Nephron progenitor cell (in vitro differentiated cells): ENCODE data around the gene CCDC183.
"Not testable (repeated sequence)": the region's sequence is repeated elsewhere in the genome, so short reads cannot be mapped to it uniquely, and the experiment has no call there.

Experiments
- DNase-seq: peaks from one replicate; pipeline ENCODE4 v3.0.0; 2021
- H3K27ac Mint-ChIP-seq: 2 replicates; pipeline ENCODE4 v1.8.0; 2021; ENCODE audit warnings: mild to moderate bottlenecking, moderate library complexity, mixed read lengths
- H3K27me3 Mint-ChIP-seq: 2 replicates; pipeline ENCODE4 v1.8.0; 2021; ENCODE audit warnings: mild to moderate bottlenecking, low read depth, mixed read lengths; ENCODE audit not compliant: poor library complexity
- H3K36me3 Mint-ChIP-seq: 2 replicates; pipeline ENCODE4 v1.8.0; 2021; ENCODE audit warnings: low read depth, mixed read lengths
- H3K4me1 Mint-ChIP-seq: 2 replicates; pipeline ENCODE4 v1.8.0; 2021; ENCODE audit warnings: mixed read lengths
- H3K4me3 Mint-ChIP-seq: 2 replicates; pipeline ENCODE4 v1.8.0; 2021; ENCODE audit warnings: mild to moderate bottlenecking, moderate library complexity, mixed read lengths
- H3K9me3 Mint-ChIP-seq: 2 replicates; pipeline ENCODE4 v1.8.0; 2021; ENCODE audit warnings: mild to moderate bottlenecking, moderate library complexity, mixed read lengths
- TF ChIP-seq, protein P1 (sequence below): fragments of 200-600 bp; sonication (generic); IDR thresholded peaks from 2 replicates; pipeline ENCODE4 v1.5.0; 2021; ENCODE audit warnings: antibody characterized with exemption

CCDC183 gene

DNA sequence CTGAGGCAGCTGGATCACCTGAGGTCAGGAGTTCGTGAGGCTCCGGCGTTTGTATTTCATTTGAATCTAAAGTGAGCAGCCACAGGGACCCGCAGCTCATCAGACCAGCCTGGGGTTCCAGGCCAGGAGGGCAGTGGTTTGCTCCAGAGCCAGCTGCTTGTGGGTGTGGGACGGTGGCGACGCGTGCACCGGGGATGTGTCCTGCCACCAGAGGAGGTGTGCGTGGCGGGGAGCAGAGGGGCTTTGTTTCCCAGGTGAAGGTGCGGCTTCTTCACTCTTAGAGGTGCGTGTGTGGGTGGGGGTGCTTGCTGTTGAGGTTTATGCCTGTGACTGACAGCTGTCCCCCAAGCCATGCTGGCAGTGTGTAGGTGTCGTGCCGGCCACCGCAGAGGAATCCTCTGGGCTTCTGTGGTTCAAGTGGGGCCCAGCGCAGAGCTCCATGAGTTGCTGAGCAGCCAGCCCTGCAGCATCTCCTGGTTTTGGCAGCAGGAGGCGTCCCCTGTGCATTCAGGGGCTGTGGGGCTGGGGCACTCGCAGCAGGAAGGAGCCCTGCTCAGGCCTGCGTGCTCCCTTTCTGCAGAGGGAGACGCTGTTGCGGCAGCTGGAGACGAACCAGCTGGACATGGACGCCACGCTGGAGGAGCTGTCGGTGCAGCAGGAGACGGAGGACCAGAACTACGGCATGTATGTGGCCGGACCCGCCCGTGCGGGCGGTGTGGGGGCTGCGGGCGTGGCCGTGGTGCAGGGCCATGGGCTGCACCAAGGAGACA is 39.2 kb downstream of the CCDC183 start:
- no peaks in the 10 kb centered on the region for H3K27me3 Mint-ChIP-seq
- peaks cover 12% of the 10 kb centered on the region for H3K36me3 Mint-ChIP-seq
- TF ChIP-seq, protein P1, sequence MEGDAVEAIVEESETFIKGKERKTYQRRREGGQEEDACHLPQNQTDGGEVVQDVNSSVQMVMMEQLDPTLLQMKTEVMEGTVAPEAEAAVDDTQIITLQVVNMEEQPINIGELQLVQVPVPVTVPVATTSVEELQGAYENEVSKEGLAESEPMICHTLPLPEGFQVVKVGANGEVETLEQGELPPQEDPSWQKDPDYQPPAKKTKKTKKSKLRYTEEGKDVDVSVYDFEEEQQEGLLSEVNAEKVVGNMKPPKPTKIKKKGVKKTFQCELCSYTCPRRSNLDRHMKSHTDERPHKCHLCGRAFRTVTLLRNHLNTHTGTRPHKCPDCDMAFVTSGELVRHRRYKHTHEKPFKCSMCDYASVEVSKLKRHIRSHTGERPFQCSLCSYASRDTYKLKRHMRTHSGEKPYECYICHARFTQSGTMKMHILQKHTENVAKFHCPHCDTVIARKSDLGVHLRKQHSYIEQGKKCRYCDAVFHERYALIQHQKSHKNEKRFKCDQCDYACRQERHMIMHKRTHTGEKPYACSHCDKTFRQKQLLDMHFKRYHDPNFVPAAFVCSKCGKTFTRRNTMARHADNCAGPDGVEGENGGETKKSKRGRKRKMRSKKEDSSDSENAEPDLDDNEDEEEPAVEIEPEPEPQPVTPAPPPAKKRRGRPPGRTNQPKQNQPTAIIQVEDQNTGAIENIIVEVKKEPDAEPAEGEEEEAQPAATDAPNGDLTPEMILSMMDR = no peak
- no peak overlapping the region for H3K27ac Mint-ChIP-seq
- DNase-seq = no peak
- H3K4me1 Mint-ChIP-seq = peaks cover 17% of the 10 kb centered on the region
- H3K4me3 Mint-ChIP-seq = no peak overlapping the region
- no peaks in the 10 kb centered on the region for H3K9me3 Mint-ChIP-seq

DNA sequence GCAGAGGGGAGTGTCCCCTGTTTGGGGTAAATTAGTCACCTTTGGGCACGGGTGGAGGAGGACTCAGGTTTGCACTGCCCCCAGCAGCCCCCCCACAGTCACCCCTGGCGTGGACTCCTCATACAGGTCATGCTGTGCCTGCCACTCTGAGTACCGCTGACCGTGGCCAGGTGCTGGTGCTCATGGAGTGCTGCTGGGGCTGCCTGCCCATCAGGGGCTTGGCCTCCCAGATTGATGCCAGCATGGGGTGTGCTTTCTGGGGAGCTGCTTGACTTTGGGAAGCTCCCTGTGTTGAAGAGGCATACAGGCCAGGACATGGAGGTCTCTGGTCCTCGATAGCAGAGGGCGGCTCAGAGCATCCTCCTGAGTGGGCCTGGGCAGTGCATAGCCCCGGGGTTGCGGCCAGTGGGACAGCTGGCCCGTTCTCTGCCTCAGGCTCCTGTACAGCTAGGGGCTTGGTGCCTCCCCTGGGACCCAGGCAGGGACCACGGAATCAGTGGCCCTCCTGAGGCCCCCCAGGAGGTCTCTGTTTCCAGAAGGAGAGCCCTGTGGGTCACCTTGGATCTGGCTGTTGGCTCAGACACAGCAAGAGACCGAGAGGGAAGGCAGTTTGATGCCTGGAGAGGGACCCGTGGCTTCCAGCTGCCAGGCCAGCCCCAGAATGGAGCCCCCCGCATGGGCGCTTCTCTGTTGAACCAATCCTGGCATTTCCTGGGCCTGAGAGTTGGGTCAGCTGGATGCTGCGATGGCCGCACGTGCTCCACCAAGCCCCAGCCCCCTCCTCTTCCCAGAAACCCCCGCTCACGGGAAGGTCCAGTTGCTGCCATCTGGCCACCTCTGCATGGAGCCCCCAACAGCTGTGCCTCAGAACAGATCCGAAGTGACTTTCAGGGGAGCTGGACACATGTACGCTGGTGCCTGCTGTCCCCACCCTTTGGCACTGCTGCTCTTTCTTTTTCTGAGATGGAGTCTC is 40.1 kb downstream of the CCDC183 start:
- TF ChIP-seq, protein P1 = no peak
- peaks cover 12% of the 10 kb centered on the region for H3K36me3 Mint-ChIP-seq
- H3K4me3 Mint-ChIP-seq = no peak overlapping the region
- H3K4me1 Mint-ChIP-seq = peaks cover 25% of the 10 kb centered on the region
- no peak for DNase-seq
- H3K27me3 Mint-ChIP-seq = no peaks in the 10 kb centered on the region
- no peaks in the 10 kb centered on the region for H3K9me3 Mint-ChIP-seq
- H3K27ac Mint-ChIP-seq = no peak overlapping the region

DNA sequence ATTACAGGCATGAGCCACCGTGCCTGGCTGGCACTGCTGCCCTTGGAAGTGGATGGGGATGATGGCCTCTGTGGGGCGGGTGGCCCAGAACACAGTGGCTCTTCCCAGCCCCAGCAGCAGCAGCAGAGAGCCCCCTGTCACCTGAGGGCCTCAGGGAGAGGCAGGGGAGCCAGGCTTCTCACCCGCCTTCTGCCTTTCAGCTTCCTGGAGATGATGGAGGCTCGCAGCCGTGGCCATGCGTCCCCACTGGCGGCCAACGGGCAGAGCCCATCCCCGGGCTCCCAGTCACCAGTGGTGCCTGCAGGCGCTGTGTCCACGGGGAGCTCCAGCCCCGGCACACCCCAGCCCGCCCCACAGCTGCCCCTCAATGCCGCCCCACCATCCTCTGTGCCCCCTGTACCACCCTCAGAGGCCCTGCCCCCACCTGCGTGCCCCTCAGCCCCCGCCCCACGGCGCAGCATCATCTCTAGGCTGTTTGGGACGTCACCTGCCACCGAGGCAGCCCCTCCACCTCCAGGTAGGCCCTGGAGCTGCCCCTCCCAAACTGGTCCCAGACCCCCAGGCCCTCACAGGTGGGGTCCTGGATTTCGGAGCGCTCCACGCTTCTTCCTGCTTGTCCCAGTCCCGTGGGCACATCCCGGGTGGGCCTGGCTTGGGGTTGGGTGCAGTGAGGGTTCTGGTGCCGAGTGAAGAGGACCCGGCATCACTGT is 41.2 kb downstream of the CCDC183 start:
- no peaks in the 10 kb centered on the region for H3K27me3 Mint-ChIP-seq
- TF ChIP-seq, protein P1 = no peak
- H3K9me3 Mint-ChIP-seq = no peaks in the 10 kb centered on the region
- peaks cover 9% of the 10 kb centered on the region for H3K36me3 Mint-ChIP-seq
- H3K27ac Mint-ChIP-seq = no peak overlapping the region
- H3K4me1 Mint-ChIP-seq = peaks cover 35% of the 10 kb centered on the region
- no peak overlapping the region for H3K4me3 Mint-ChIP-seq
- no peak for DNase-seq

DNA sequence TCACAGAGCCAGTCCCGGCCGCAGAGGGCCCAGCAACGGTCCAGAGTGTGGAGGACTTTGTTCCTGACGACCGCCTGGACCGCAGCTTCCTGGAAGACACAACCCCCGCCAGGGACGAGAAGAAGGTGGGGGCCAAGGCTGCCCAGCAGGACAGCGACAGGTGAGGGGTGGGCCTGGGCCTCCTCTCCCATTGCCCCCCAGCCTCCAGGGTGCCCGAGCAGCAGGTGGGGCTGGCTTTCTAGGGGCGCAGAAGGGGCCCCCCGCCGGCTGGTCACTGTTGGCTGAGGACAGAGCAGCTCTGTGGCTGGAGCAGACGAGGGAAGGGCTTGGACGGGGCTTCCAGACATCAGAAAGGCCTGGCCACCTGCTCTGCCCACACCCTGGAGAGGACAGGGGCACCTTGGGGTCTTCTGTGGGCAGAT is 41.7 kb downstream of the CCDC183 start:
- H3K4me3 Mint-ChIP-seq, H3K36me3 Mint-ChIP-seq, DNase-seq, H3K27ac Mint-ChIP-seq, H3K27me3 Mint-ChIP-seq, H3K9me3 Mint-ChIP-seq: not testable (repeated sequence)
- peaks cover 37% of the 10 kb centered on the region for H3K4me1 Mint-ChIP-seq

DNA sequence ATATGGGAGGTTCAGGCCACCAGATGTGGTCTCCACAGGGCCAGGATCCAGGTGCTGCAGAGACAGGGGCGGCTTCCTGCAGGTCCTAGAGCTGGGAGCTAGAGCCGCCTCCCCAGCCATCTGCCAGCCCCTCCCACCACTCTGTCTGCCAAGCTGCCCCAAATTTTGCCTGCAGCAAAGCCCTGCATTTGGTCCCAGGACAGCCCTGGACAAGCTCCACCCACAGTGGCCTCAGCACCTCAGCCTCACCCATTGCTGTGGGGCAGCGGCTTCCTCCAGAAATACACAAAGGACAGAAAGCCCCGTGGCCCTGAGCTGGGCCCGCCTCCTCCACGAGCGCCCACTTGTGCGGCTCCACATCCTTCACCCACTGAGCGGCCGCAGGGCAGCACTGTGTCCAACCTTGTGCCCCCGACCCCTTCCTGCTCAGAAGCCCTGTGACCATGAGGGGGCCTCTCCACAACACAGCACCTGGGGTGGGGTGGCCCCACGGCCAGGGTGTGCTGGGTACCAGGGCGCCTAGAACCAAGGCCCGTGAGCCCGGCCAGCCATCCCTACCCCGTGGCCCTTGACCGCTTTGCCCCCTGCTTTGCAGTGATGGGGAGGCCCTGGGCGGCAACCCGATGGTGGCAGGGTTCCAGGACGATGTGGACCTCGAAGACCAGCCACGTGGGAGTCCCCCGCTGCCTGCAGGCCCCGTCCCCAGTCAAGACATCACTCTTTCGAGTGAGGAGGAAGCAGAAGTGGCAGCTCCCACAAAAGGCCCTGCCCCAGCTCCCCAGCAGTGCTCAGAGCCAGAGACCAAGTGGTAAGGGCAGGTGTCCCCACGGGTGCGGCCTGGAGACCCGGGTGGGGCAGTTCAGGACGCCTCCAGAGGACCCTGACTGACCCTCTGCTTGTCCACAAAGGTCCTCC is 42.4 kb downstream of the CCDC183 start:
- H3K4me1 Mint-ChIP-seq = peaks cover 37% of the 10 kb centered on the region
- no peak for DNase-seq
- peaks cover 6% of the 10 kb centered on the region for H3K36me3 Mint-ChIP-seq
- no peaks in the 10 kb centered on the region for H3K9me3 Mint-ChIP-seq
- no peak overlapping the region for H3K4me3 Mint-ChIP-seq
- TF ChIP-seq, protein P1 = no peak
- H3K27me3 Mint-ChIP-seq = no peaks in the 10 kb centered on the region
- H3K27ac Mint-ChIP-seq = peak overlapping the region; percentile 39
